Body of pancreas (tissue), 4 donors: ENCODE results near the gene CFI.

Experiments
- POLR2A ChIP-seq, 3 donors: fragments of 450-650 bp; IDR thresholded peaks; one replicate each; pipeline ENCODE4 v1.6.1; 2016; ENCODE audit warnings: antibody characterized with exemption in 3 of 3, mild to moderate bottlenecking in 2 of 3
- TF ChIP-seq, protein P1 (sequence below), 7 experiments: fragments of 450-650 bp in 4 of 7; fragments of 200-600 bp in 3 of 7; sonication (generic) in 3 of 7; IDR thresholded peaks; one replicate each; pipeline ENCODE4 v1.5.1; 2016 to 2019; ENCODE audit warnings: antibody characterized with exemption in 7 of 7

DNA sequence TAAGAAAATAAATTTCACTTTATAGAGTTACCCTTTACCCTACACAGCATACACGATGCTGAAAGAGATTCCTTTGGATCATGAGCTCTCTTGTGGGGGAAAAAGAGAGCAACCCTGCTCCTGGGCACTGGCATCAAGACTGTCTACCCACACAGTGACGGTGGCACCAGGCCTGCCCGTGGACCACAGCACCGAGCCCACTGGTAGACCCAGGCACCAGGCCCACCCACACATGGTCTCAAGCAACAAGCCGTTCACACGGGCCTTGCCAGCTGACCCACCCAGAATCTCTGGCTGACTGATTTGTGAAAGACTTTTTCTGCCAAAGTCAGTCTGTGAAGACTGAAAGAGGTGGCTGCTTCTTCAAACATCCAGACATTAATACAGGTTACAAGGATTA lies 6.7 kb downstream of the CFI start:
- no peak for TF ChIP-seq POLR2A (IDR thresholded peaks at IDR 0.05)
- TF ChIP-seq, protein P1, sequence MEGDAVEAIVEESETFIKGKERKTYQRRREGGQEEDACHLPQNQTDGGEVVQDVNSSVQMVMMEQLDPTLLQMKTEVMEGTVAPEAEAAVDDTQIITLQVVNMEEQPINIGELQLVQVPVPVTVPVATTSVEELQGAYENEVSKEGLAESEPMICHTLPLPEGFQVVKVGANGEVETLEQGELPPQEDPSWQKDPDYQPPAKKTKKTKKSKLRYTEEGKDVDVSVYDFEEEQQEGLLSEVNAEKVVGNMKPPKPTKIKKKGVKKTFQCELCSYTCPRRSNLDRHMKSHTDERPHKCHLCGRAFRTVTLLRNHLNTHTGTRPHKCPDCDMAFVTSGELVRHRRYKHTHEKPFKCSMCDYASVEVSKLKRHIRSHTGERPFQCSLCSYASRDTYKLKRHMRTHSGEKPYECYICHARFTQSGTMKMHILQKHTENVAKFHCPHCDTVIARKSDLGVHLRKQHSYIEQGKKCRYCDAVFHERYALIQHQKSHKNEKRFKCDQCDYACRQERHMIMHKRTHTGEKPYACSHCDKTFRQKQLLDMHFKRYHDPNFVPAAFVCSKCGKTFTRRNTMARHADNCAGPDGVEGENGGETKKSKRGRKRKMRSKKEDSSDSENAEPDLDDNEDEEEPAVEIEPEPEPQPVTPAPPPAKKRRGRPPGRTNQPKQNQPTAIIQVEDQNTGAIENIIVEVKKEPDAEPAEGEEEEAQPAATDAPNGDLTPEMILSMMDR (IDR thresholded peaks at IDR 0.05): no peak
